Loucy (cell line): Measurements from ENCODE around the gene NAGPA.

Source experiments
- H2AFZ ChIP-seq: fragments of 200-600 bp; sonication (generic); 2 replicates; pipeline ENCODE4 v1.6.0; 2016; ENCODE audit warnings: antibody characterized with exemption, mild to moderate bottlenecking, low read length, moderate library complexity
- H3F3A ChIP-seq: fragments of 200-600 bp; 2 replicates; pipeline ENCODE4 v1.6.0; 2016; ENCODE audit warnings: antibody characterized with exemption, low read depth, mild to moderate bottlenecking
- H3K27me3 ChIP-seq: fragments of 200-600 bp; sonication (generic); 2 replicates; pipeline ENCODE4 v1.6.1; 2014; ENCODE audit warnings: low read length, mild to moderate bottlenecking; ENCODE audit not compliant: insufficient read depth, poor library complexity, severe bottlenecking
- H3K36me3 ChIP-seq: fragments of 200-600 bp; sonication (generic); 2 replicates; pipeline ENCODE4 v1.6.1; 2016; ENCODE audit warnings: low read length; ENCODE audit not compliant: insufficient read depth
- H3K4me1 ChIP-seq: fragments of 200-600 bp; sonication (generic); 2 replicates; pipeline ENCODE4 v1.5.1; 2014; ENCODE audit warnings: low read length, mild to moderate bottlenecking; ENCODE audit not compliant: insufficient read depth, poor library complexity, severe bottlenecking
- H3K4me2 ChIP-seq: fragments of 200-600 bp; sonication (generic); 2 replicates; pipeline ENCODE4 v1.6.0; 2014; ENCODE audit warnings: antibody characterized with exemption, low read length, low read depth, mild to moderate bottlenecking; ENCODE audit not compliant: poor library complexity, severe bottlenecking
- H3K4me3 ChIP-seq: fragments of 200-600 bp; sonication (generic); 2 replicates; pipeline ENCODE4 v1.5.1; 2014; ENCODE audit warnings: low read length, mild to moderate bottlenecking, mixed read lengths; ENCODE audit not compliant: poor library complexity, severe bottlenecking
- H3K79me2 ChIP-seq: fragments of 200-600 bp; sonication (generic); 2 replicates; pipeline ENCODE4 v1.6.1; 2014; ENCODE audit warnings: low read length; ENCODE audit not compliant: insufficient read depth
- H3K9ac ChIP-seq: fragments of 200-600 bp; sonication (generic); 2 replicates; pipeline ENCODE4 v1.6.0; 2014; ENCODE audit warnings: mild to moderate bottlenecking, low read depth, low read length, moderate library complexity; ENCODE audit not compliant: poor library complexity, severe bottlenecking
- H3K9me2 ChIP-seq: fragments of 200-600 bp; sonication (generic); replicated peaks from 2 replicates; pipeline ENCODE4 v1.6.1; 2016; ENCODE audit warnings: low read depth, low read length, mixed read lengths
- H3K9me3 ChIP-seq: fragments of 200-600 bp; sonication (generic); 2 replicates; pipeline ENCODE4 v1.6.1; 2014; ENCODE audit warnings: mild to moderate bottlenecking, antibody characterized with exemption, low read length, low read depth; ENCODE audit not compliant: insufficient read depth
- H4K20me1 ChIP-seq: fragments of 200-600 bp; sonication (generic); 2 replicates; pipeline ENCODE4 v1.6.0; 2014; ENCODE audit warnings: antibody characterized with exemption, low read length, mild to moderate bottlenecking; ENCODE audit not compliant: insufficient read depth, poor library complexity, severe bottlenecking
- CTCF ChIP-seq: fragments of 200-600 bp; sonication (generic); conservative IDR thresholded peaks from 2 replicates; pipeline ENCODE4 v1.5.1; 2014; ENCODE audit warnings: mild to moderate bottlenecking, antibody characterized with exemption, low read length
- EZH2phosphoT487 ChIP-seq: fragments of 200-600 bp; IDR thresholded peaks from 2 replicates; pipeline ENCODE4 v1.6.1; 2018; ENCODE audit warnings: antibody characterized with exemption, mild to moderate bottlenecking, moderate library complexity, borderline replicate concordance

The NAGPA gene

GRCh38 chr16:4991754-4992153 is 42.0 kb downstream of the NAGPA start:
- no peaks in the 10 kb centered on the region for H3K79me2 ChIP-seq
- H3K9me3 ChIP-seq: no peaks in the 10 kb centered on the region
- TF ChIP-seq EZH2phosphoT487 (no peak), CTCF (no peak)
- H3K4me2 ChIP-seq: no peak overlapping the region
- H3K9ac ChIP-seq: no peak overlapping the region
- H3K4me3 ChIP-seq: no peak overlapping the region
- no peaks in the 10 kb centered on the region for H3F3A ChIP-seq
- no peaks in the 10 kb centered on the region for H3K36me3 ChIP-seq
- no peaks in the 10 kb centered on the region for H3K9me2 ChIP-seq
- no peaks in the 10 kb centered on the region for H3K4me1 ChIP-seq
- no peak overlapping the region for H2AFZ ChIP-seq
- H3K27me3 ChIP-seq: no peaks in the 10 kb centered on the region
- H4K20me1 ChIP-seq: no peaks in the 10 kb centered on the region

- TF ChIP-seq CTCF: no peak
- no peak for TF ChIP-seq EZH2phosphoT487
- Histone ChIP-seq H3K9me3 (no peaks in the 10 kb centered on the region), H4K20me1 (no peaks in the 10 kb centered on the region), H3K9me2 (no peaks in the 10 kb centered on the region), H3K27me3 (no peaks in the 10 kb centered on the region), H3F3A (no peaks in the 10 kb centered on the region), H3K9ac (no peak overlapping the region), H3K79me2 (no peaks in the 10 kb centered on the region), H3K36me3 (no peaks in the 10 kb centered on the region), H3K4me1 (no peaks in the 10 kb centered on the region), H3K4me2 (no peak overlapping the region), H2AFZ (no peak overlapping the region), H3K4me3 (no peak overlapping the region)
These were observed 43.3 kb downstream of the NAGPA start for GRCh38 chr16:4990415-4990814.

- H3K4me1 ChIP-seq: no peaks in the 10 kb centered on the region
- H3K9ac ChIP-seq: no peak overlapping the region
- no peaks in the 10 kb centered on the region for H3K9me3 ChIP-seq
- no peaks in the 10 kb centered on the region for H3K27me3 ChIP-seq
- TF ChIP-seq CTCF: no peak
- no peak for TF ChIP-seq EZH2phosphoT487
- no peak overlapping the region for H3K4me3 ChIP-seq
- no peaks in the 10 kb centered on the region for H3K79me2 ChIP-seq
- no peaks in the 10 kb centered on the region for H4K20me1 ChIP-seq
- H3K4me2 ChIP-seq: no peak overlapping the region
- no peaks in the 10 kb centered on the region for H3K36me3 ChIP-seq
- no peaks in the 10 kb centered on the region for H3K9me2 ChIP-seq
- no peak overlapping the region for H2AFZ ChIP-seq
- H3F3A ChIP-seq: no peaks in the 10 kb centered on the region
These were observed 44.2 kb downstream of the NAGPA start for GRCh38 chr16:4989391-4990006.
